ENCODE results near the gene NAA11.

DNA sequence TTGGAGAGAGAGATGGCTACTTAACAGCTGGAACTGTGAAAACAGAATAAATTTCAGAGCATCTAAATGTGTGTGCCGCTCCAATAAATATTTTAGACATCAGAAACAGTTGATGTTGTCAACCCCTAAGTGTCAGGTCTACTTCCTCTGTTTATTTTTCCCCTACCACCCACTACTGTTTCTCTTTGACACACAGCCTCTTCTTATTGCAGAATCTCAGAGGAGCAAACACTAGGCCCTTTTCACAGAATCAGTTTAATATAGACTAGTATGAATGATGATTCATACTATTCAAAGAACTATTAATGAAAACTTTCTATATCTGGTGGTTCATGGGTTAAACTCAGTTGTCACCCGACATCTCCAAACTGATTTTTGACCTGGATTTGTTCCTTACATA, 33.9 kb downstream of the NAA11 start:
- TF ChIP-seq EZH2 (IDR thresholded peaks at IDR 0.05; ENCODE audit: low read length, missing control alignments) = no peak
- TF ChIP-seq, protein P1, sequence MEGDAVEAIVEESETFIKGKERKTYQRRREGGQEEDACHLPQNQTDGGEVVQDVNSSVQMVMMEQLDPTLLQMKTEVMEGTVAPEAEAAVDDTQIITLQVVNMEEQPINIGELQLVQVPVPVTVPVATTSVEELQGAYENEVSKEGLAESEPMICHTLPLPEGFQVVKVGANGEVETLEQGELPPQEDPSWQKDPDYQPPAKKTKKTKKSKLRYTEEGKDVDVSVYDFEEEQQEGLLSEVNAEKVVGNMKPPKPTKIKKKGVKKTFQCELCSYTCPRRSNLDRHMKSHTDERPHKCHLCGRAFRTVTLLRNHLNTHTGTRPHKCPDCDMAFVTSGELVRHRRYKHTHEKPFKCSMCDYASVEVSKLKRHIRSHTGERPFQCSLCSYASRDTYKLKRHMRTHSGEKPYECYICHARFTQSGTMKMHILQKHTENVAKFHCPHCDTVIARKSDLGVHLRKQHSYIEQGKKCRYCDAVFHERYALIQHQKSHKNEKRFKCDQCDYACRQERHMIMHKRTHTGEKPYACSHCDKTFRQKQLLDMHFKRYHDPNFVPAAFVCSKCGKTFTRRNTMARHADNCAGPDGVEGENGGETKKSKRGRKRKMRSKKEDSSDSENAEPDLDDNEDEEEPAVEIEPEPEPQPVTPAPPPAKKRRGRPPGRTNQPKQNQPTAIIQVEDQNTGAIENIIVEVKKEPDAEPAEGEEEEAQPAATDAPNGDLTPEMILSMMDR (conservative IDR thresholded peaks at IDR 0.05 in 1 of 2, IDR thresholded peaks at IDR 0.05 in 1 of 2; ENCODE audit: low read depth in 1 of 2, low read length in 2 of 2) = no peak
